Suprapubic skin (tissue), 4 donors: ENCODE data around the gene ING3. TPM values are rescaled to one million over a fixed set of nuclear protein-coding genes. Genes with fewer than 3 reads are reported as not detected.

Experiments used
- DNase-seq, 2 donors: peaks; one replicate each; pipeline ENCODE4 v3.0.0-alpha.2; 2019; ENCODE audit warnings: low spot score in 2 of 2
- H3K27ac ChIP-seq: fragments of 200-600 bp; sonication (generic); one replicate; pipeline ENCODE4 v1.5.1; 2019
- H3K27me3 ChIP-seq: fragments of 200-600 bp; sonication (generic); one replicate; pipeline ENCODE4 v1.5.1; 2019
- H3K36me3 ChIP-seq: fragments of 200-600 bp; sonication (generic); one replicate; pipeline ENCODE4 v1.5.1; 2019
- H3K4me1 ChIP-seq: fragments of 200-600 bp; sonication (generic); one replicate; pipeline ENCODE4 v1.5.1; 2019
- H3K4me3 ChIP-seq: fragments of 200-600 bp; sonication (generic); one replicate; pipeline ENCODE4 v1.5.1; 2019; ENCODE audit warnings: mild to moderate bottlenecking
- H3K9me3 ChIP-seq: fragments of 200-600 bp; sonication (generic); one replicate; pipeline ENCODE4 v1.5.1; 2019
- EP300 ChIP-seq: sonication (generic); formaldehyde crosslinking; IDR thresholded peaks from one replicate; pipeline ENCODE4 v1.6.1; 2017; ENCODE audit warnings: antibody characterized with exemption
- POLR2A ChIP-seq, 2 donors: fragments of 450-650 bp; IDR thresholded peaks; one replicate each; pipeline ENCODE4 v1.6.1; 2017; ENCODE audit warnings: antibody characterized with exemption in 2 of 2, mild to moderate bottlenecking in 2 of 2, moderate library complexity in 2 of 2
- POLR2AphosphoS5 ChIP-seq, 3 donors: sonication (generic); formaldehyde crosslinking; IDR thresholded peaks; one replicate each; pipeline ENCODE4 v1.6.1; 2017; ENCODE audit warnings: antibody characterized with exemption in 3 of 3
- WGBS: methylation state at CpG from one replicate; pipeline ENCODE4 v1.1.5; 2018; 5-methylcytosine and 5-hydroxymethylcytosine counted together
- total RNA-seq, 4 donors: library from RNA; depleted of rRNA; stranded (reverse); fragments of >200 nt; gene quantifications; one replicate each; pipeline ENCODE4 v1.1.0, GENCODE V29; 2016
- TF ChIP-seq, protein P1 (sequence below), 2 donors: fragments of 200-600 bp in 1 of 2; fragments of 450-650 bp in 1 of 2; sonication (generic) in 1 of 2; IDR thresholded peaks; one replicate each; pipeline ENCODE4 v1.5.1; 2016 to 2019; ENCODE audit warnings: antibody characterized with exemption in 2 of 2, mild to moderate bottlenecking in 1 of 2, moderate library complexity in 1 of 2

Gene ING3
- total RNA-seq, 4 donors from 2014 or later, result 12.6 to 17.8 (median 16.2) TPM

DNA sequence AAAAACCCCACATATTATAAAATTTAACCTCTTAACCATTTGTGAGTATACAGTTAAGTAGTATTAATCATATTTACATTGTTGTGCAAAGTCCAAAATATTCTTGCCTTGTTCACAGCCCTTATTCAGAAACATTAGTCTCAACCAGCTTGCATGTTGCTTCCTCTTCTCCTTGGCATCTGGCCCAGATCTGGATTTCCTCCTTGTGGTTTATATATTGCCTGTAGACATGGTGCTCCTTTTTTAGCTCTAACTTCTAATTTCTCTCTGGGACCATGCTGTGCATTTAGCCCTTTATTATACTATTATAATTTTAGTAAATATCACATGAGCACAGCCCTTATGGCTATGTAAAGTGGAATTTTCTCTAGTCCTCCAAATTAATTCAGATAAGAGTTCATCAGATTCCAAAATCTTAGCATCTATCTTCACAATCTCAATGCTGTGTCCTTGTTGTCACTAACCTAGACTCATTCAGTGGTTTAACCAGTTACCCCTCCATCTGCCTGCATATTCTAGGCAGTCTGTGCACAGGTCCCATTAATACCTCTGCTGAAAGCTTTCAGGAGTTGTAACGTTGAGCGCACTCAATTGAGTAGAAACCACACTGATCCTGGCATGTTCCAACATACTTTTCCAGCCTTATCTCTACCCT is 45.9 kb downstream of the ING3 start:
- H3K4me3 ChIP-seq, result no peak overlapping the region
- WGBS, result 77% methylated on average over 2 of the region's 2 CpGs
- no peaks in the 10 kb centered on the region for H3K9me3 ChIP-seq
- no peaks in the 10 kb centered on the region for H3K36me3 ChIP-seq
- peaks cover 6% of the 10 kb centered on the region for H3K27me3 ChIP-seq
- no peak overlapping the region for H3K27ac ChIP-seq
- DNase-seq, result peak in 1 of 2 donors; percentile 81
- TF ChIP-seq EP300 (no peak), POLR2AphosphoS5 (IDR thresholded peaks at IDR 0.05) (no peak), POLR2A (IDR thresholded peaks at IDR 0.05) (no peak)
- TF ChIP-seq, protein P1, sequence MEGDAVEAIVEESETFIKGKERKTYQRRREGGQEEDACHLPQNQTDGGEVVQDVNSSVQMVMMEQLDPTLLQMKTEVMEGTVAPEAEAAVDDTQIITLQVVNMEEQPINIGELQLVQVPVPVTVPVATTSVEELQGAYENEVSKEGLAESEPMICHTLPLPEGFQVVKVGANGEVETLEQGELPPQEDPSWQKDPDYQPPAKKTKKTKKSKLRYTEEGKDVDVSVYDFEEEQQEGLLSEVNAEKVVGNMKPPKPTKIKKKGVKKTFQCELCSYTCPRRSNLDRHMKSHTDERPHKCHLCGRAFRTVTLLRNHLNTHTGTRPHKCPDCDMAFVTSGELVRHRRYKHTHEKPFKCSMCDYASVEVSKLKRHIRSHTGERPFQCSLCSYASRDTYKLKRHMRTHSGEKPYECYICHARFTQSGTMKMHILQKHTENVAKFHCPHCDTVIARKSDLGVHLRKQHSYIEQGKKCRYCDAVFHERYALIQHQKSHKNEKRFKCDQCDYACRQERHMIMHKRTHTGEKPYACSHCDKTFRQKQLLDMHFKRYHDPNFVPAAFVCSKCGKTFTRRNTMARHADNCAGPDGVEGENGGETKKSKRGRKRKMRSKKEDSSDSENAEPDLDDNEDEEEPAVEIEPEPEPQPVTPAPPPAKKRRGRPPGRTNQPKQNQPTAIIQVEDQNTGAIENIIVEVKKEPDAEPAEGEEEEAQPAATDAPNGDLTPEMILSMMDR (IDR thresholded peaks at IDR 0.05), result no peak
- H3K4me1 ChIP-seq, result peaks cover 14% of the 10 kb centered on the region

DNA sequence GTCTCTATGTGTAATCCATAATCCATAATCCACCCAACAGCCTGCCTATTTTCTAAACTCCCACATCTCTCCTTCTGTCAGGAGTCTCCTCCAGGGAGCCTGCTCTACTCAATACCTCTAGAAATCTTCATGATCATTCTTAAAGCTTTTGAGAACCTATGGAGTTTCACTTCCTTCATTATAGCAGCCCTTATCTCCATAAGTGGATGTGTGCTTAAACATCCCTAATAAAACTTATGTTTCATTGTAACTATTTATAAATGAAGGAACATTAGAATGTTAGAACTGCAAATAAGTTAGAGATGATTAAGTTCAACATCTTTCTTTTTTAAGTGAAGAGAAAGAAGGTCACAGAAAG is 46.4 kb downstream of the ING3 start:
- peaks cover 2% of the 10 kb centered on the region for H3K27me3 ChIP-seq
- H3K27ac ChIP-seq, result no peak overlapping the region
- H3K4me1 ChIP-seq, result peaks cover 13% of the 10 kb centered on the region
- no peaks in the 10 kb centered on the region for H3K36me3 ChIP-seq
- DNase-seq, result no peak
- TF ChIP-seq EP300, result no peak
- TF ChIP-seq, protein P1 (IDR thresholded peaks at IDR 0.05), result no peak
- TF ChIP-seq POLR2A (IDR thresholded peaks at IDR 0.05), result no peak
- TF ChIP-seq POLR2AphosphoS5 (IDR thresholded peaks at IDR 0.05), result no peak
- H3K9me3 ChIP-seq, result no peaks in the 10 kb centered on the region
- no peak overlapping the region for H3K4me3 ChIP-seq

DNA sequence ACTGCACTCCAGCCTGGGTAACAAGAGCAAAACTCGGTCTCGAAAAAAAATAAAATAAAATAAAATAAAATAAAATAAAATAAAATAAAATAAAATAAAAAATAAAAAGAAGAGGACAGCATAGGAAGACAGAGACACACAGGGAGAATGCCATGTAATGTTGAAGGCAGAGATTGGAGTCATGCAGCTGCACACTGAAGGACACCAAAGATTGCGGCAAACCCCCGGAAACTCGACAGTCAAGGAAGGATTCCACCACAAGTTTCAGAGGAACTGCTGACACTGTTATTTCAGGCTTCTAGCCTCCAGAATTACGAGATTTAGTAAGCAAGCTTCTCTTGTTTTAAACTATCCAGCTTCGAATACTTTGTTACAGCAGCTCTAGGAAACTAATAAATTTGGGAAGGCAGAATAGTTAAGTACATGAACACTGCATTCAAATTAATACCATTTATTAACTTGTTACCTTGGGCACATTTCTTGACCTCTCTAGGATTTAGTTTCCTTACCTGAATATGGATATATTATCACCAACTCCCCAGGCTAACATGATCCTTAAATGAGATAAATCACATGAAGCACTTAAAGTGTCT is 47.4 kb downstream of the ING3 start:
- TF ChIP-seq POLR2AphosphoS5 (IDR thresholded peaks at IDR 0.05), result no peak
- no peak for TF ChIP-seq POLR2A (IDR thresholded peaks at IDR 0.05)
- TF ChIP-seq, protein P1 (IDR thresholded peaks at IDR 0.05), result no peak
- no peak for TF ChIP-seq EP300
- Histone ChIP-seq H3K27ac (no peak overlapping the region), H3K4me1 (peaks cover 17% of the 10 kb centered on the region), H3K27me3 (no peaks in the 10 kb centered on the region), H3K9me3 (no peaks in the 10 kb centered on the region), H3K36me3 (no peaks in the 10 kb centered on the region), H3K4me3 (no peak overlapping the region)
- DNase-seq, result no peak
- WGBS, result 88% methylated on average over 7 of the region's 7 CpGs

DNA sequence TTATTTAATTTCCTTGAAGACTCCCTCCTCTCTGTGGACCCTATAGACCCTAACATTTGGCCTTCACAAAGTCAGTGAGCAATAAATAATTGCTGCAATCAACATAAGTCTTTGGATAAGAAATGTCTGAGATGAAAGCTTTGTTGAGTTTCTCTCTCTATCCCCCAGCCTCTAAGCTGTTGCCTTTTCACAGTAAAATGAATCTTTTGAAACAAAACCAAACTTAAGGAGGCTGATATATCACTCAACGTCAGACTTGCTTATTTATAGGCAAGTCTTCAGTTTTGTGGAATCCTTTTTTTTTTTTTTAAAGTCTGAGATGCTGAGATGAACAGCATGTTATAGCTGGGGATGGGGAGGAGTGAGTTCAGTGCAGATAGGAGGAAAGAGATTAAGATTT is 47.9 kb downstream of the ING3 start:
- no peak for DNase-seq
- Histone ChIP-seq H3K27me3 (no peaks in the 10 kb centered on the region), H3K4me3 (no peak overlapping the region), H3K4me1 (peaks cover 17% of the 10 kb centered on the region), H3K9me3 (no peaks in the 10 kb centered on the region), H3K36me3 (no peaks in the 10 kb centered on the region), H3K27ac (no peak overlapping the region)
- no peak for TF ChIP-seq POLR2A (IDR thresholded peaks at IDR 0.05)
- TF ChIP-seq, protein P1 (IDR thresholded peaks at IDR 0.05), result no peak
- no peak for TF ChIP-seq POLR2AphosphoS5 (IDR thresholded peaks at IDR 0.05)
- no peak for TF ChIP-seq EP300
- 59% methylated on average over 1 of the region's 1 CpG for WGBS

DNA sequence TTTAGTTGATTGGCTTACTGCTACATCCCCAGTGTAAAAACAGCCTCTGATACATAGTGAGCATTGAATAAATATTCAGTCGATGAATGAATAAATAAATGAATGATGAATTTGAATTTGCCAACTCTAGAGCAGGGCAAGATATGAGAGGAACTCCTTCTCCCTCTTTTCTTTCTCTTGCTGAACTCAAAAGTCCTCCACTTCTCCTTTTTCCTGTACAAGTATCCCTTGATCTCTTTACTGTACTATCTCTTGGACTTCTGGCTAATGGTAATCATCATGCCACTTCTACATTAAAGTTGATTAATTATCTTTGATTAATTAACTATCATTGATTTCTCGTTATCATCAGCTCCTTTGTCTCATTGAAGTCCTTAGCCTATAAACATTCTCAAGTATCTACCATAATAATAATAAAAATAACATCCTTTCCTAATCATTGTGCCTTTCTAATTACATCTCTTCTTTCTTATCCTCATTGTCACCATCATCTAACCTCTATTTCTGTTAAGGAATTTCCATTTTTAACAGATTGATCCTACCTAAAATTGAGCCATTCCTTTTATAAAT is 48.5 kb downstream of the ING3 start:
- 85% methylated on average over 2 of the region's 2 CpGs for WGBS

More for the DNA sequence above, 48.5 kb downstream of the ING3 start:
- no peaks in the 10 kb centered on the region for H3K9me3 ChIP-seq
- no peak overlapping the region for H3K4me3 ChIP-seq
- no peak for TF ChIP-seq POLR2A (IDR thresholded peaks at IDR 0.05)
- no peaks in the 10 kb centered on the region for H3K36me3 ChIP-seq
- peaks cover 17% of the 10 kb centered on the region for H3K4me1 ChIP-seq
- no peak for DNase-seq
- no peak overlapping the region for H3K27ac ChIP-seq
- H3K27me3 ChIP-seq, result no peaks in the 10 kb centered on the region
